IgD-negative memory B cell (primary cell): ENCODE data around the gene NRL. TPM values are rescaled to one million over a fixed set of nuclear protein-coding genes. Genes with fewer than 3 reads are reported as not detected.
"Not testable (repeated sequence)": the region's sequence is repeated elsewhere in the genome, so short reads cannot be mapped to it uniquely, and the experiment has no call there.

Experiments
- H3K27ac Mint-ChIP-seq, 3 donors: one replicate each; pipeline ENCODE4 v1.8.0; 2020 to 2022; ENCODE audit warnings: mild to moderate bottlenecking in 3 of 3, mixed read lengths in 3 of 3, moderate library complexity in 1 of 3
- H3K27me3 Mint-ChIP-seq: one replicate; pipeline ENCODE4 v1.8.0; 2021; ENCODE audit warnings: mixed read lengths
- H3K36me3 Mint-ChIP-seq: one replicate; pipeline ENCODE4 v1.8.0; 2020; ENCODE audit warnings: mild to moderate bottlenecking, mixed read lengths
- H3K4me1 Mint-ChIP-seq, 3 donors: one replicate each; pipeline ENCODE4 v1.8.0; 2020 to 2022; ENCODE audit warnings: mixed read lengths in 3 of 3, mild to moderate bottlenecking in 1 of 3
- H3K4me3 Mint-ChIP-seq, 4 donors: one replicate each; pipeline ENCODE4 v1.8.0; 2020 to 2022; ENCODE audit warnings: mild to moderate bottlenecking in 4 of 4, mixed read lengths in 4 of 4, moderate library complexity in 3 of 4
- H3K9me3 Mint-ChIP-seq, 3 donors: one replicate each; pipeline ENCODE4 v1.8.0; 2020 to 2021; ENCODE audit warnings: mixed read lengths in 3 of 3, mild to moderate bottlenecking in 1 of 3
- polyA plus RNA-seq: library from polyadenylated mRNA; unstranded; fragments of 300-500 nt; fragmentation: Illumina TruSeq; gene quantifications from one replicate; pipeline ENCODE4 v1.2.3, GENCODE V29; 2021

The NRL gene
- polyA plus RNA-seq, 1 donor from 2014 or later, result 2.6 TPM

DNA sequence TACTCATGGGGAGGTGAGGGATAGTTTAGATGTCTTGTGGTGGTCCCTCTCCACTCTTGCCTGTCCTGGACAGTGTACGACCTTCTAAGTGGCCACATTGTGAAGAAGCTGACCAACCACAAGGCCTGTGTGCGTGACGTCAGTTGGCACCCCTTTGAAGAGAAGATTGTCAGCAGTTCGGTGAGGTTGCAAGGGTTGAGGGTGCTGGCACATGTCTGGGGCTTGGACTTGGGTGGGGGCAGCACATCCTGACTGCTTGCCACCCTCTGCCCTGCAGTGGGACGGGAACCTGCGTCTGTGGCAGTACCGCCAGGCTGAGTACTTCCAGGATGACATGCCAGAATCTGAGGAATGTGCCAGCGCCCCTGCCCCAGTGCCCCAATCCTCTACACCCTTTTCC lies 8.1 kb upstream of the NRL start:
- Mint-ChIP-seq H3K36me3 (peaks cover 4% of the 10 kb centered on the region), H3K27ac (peak overlapping the region; percentile 74 to 98 (median 81)), H3K27me3 (no peaks in the 10 kb centered on the region)

DNA sequence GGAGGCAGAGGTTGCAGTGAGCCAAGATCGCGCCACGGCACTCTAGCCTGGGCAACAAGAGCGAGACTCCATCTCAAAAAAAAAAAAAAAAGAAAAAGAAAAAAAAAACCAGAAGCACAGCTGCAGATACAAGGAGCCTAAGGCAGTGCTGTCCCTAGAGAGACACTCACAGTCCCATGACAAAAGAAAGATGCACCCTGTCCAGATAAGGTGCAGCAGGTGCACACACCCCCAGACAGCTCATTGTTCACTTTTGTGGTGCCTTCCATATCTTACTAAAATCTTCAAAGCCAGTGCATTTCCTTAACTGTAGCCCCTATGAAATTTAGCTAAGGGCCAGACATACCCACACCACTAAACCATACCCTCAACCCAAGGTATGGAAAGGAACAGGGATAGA lies 7.7 kb upstream of the NRL start:
- Mint-ChIP-seq H3K27ac (peak overlapping the region; percentile 74 to 82 (median 81)), H3K4me1 (peaks cover 16 to 35% (median 33%) of the 10 kb centered on the region in 3 donors), H3K9me3 (no peaks in the 10 kb centered on the region), H3K4me3 (peak overlapping the region; percentile 34 to 88 (median 64)), H3K36me3 (peaks cover 4% of the 10 kb centered on the region), H3K27me3 (no peaks in the 10 kb centered on the region)

More for the DNA sequence above, 8.1 kb upstream of the NRL start:
- H3K4me1 Mint-ChIP-seq, result peaks cover 18 to 39% (median 38%) of the 10 kb centered on the region in 3 donors
- peak overlapping the region in 3 of 4 donors; percentile 34 to 88 (median 73) for H3K4me3 Mint-ChIP-seq
- no peaks in the 10 kb centered on the region for H3K9me3 Mint-ChIP-seq

GRCh38 chr14:24121210-24121609 lies 6.5 kb upstream of the NRL start:
- Mint-ChIP-seq H3K4me1 (peaks cover 23 to 40% (median 40%) of the 10 kb centered on the region in 3 donors), H3K27me3 (no peaks in the 10 kb centered on the region), H3K36me3 (peaks cover 4% of the 10 kb centered on the region), H3K27ac (peak overlapping the region in 1 of 3 donors; percentile 74), H3K4me3 (peak overlapping the region in 1 of 4 donors; percentile 44), H3K9me3 (no peaks in the 10 kb centered on the region)

- Mint-ChIP-seq H3K27me3 (no peaks in the 10 kb centered on the region), H3K27ac (peak overlapping the region in 1 of 3 donors; percentile 23), H3K36me3 (peaks cover 2% of the 10 kb centered on the region), H3K9me3 (no peaks in the 10 kb centered on the region), H3K4me1 (peaks cover 30 to 46% (median 43%) of the 10 kb centered on the region in 3 donors), H3K4me3 (peak overlapping the region in 1 of 4 donors; percentile 73)
Observed at GRCh38 chr14:24119691-24120090, 4.9 kb upstream of the NRL start.

DNA sequence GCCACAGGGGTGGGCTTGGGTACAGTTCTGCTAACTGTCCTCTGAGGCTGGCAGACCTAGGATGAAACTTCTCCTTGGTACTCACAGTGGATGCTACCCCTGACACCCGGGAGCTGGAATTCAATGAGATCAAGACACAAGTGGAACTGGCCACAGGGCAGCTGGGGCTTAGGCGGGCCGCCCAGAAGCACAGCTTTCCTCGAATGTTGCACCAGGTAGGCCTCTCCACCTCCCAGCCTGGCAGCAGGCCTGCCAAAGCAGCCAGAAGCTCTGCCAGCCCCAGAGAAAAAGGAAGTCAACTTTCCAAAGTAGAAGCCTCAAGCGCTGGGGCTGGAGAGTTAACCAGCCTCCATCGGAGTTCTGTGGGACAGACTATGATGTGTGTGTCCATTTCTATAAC lies 2.4 kb upstream of the NRL start:
- H3K4me3 Mint-ChIP-seq, result peak overlapping the region in 1 of 4 donors; percentile 41
- peaks cover 2% of the 10 kb centered on the region for H3K36me3 Mint-ChIP-seq
- H3K4me1 Mint-ChIP-seq, result peaks cover 17 to 24% (median 23%) of the 10 kb centered on the region in 3 donors
- H3K9me3 Mint-ChIP-seq, result no peaks in the 10 kb centered on the region
- no peak overlapping the region for H3K27ac Mint-ChIP-seq
- no peaks in the 10 kb centered on the region for H3K27me3 Mint-ChIP-seq

DNA sequence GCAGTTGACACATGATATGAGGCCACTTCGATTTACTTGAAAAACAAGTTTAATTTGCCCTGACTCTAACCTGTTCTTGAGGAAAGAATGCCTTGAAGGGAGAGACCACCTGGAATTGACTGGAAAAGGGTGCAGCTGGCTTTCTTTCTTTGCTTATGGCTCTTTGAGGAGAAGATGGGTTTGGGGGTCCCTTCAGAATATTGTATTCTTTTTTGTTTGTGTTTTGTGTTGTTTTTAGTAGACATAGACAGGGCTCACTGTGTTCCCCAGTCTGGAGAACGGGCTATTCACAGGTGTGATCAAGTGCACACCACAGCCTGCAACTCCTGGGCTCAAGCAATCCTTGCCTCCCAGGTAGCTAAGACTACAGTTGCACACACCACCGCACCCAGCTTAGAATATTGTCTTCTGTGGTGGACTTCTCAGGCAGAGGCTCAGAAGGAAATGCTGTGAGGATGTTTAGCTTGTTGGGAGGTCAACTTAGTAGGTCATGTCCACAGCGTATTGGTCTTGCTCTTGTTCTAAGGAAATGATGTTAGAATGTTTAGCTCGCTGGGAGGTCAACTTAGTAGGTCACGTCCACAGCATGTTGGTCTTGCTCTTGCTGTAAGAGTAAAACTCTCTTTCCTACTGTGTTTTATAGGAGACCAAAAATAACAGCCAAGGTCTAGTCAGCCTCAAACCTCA lies 1.5 kb upstream of the NRL start:
- Mint-ChIP-seq H3K27ac (peak overlapping the region; percentile 13 to 98 (median 87)), H3K36me3 (peaks cover 2% of the 10 kb centered on the region), H3K27me3 (no peaks in the 10 kb centered on the region), H3K4me3 (peak overlapping the region; percentile 95 to 100 (median 98)), H3K4me1 (peaks cover 17 to 21% (median 20%) of the 10 kb centered on the region in 3 donors), H3K9me3 (no peaks in the 10 kb centered on the region)

- Mint-ChIP-seq H3K9me3 (no peaks in the 10 kb centered on the region), H3K36me3 (peaks cover 2% of the 10 kb centered on the region), H3K4me1 (peaks cover 17 to 21% (median 20%) of the 10 kb centered on the region in 3 donors), H3K27ac (peak overlapping the region; percentile 98 to 100 (median 100)), H3K27me3 (no peaks in the 10 kb centered on the region), H3K4me3 (peak overlapping the region; percentile 95 to 100 (median 98))
Observed at GRCh38 chr14:24115422-24116127, 826 bp upstream of the NRL start.

GRCh38 chr14:24113801-24114531 lies 783 bp downstream of the NRL start:
- peak overlapping the region; percentile 95 to 100 (median 98) for H3K4me3 Mint-ChIP-seq
- H3K4me1 Mint-ChIP-seq, result peaks cover 18 to 23% (median 22%) of the 10 kb centered on the region in 3 donors
- H3K9me3 Mint-ChIP-seq, result no peaks in the 10 kb centered on the region
- peak overlapping the region; percentile 98 to 100 (median 100) for H3K27ac Mint-ChIP-seq
- H3K36me3 Mint-ChIP-seq, result peaks cover 2% of the 10 kb centered on the region
- H3K27me3 Mint-ChIP-seq, result no peaks in the 10 kb centered on the region

GRCh38 chr14:24113379-24113800 lies 1.4 kb downstream of the NRL start:
- Mint-ChIP-seq H3K9me3 (no peaks in the 10 kb centered on the region), H3K4me1 (peaks cover 22 to 25% (median 23%) of the 10 kb centered on the region in 3 donors), H3K27me3 (no peaks in the 10 kb centered on the region), H3K27ac (peak overlapping the region; percentile 98 to 100 (median 100)), H3K36me3 (no peaks in the 10 kb centered on the region), H3K4me3 (peak overlapping the region; percentile 95 to 100 (median 98))

- peak overlapping the region in 1 of 4 donors; percentile 57 for H3K4me3 Mint-ChIP-seq
- H3K27me3 Mint-ChIP-seq, result no peaks in the 10 kb centered on the region
- no peaks in the 10 kb centered on the region for H3K9me3 Mint-ChIP-seq
- H3K36me3 Mint-ChIP-seq, result no peaks in the 10 kb centered on the region
- peak overlapping the region in 1 of 3 donors; percentile 15 for H3K27ac Mint-ChIP-seq
- H3K4me1 Mint-ChIP-seq, result peaks cover 10 to 18% (median 12%) of the 10 kb centered on the region in 3 donors
Observed at GRCh38 chr14:24110523-24110922, 4.2 kb downstream of the NRL start.

DNA sequence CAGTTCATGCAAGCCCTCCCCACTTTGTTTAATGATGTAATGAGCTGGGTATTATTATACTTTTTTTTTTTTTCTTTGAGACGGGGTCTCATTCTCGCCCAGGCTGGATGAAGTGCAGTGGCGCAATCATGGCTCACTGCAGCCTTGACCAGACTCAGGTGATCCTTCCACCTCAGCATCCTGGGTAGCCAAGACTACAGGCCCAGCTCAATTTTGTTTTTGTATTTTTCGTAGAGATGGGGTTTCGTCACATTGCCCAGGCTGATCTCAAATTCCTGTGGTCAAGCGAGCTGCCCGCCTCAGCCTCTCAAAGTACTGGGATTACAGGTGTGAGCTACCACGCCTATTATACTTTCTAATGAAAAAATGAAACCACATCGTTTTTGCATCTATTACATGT lies 4.7 kb downstream of the NRL start:
- no peaks in the 10 kb centered on the region for H3K27me3 Mint-ChIP-seq
- H3K36me3 Mint-ChIP-seq, result no peaks in the 10 kb centered on the region
- peaks cover 7 to 14% (median 7%) of the 10 kb centered on the region in 3 donors for H3K4me1 Mint-ChIP-seq
- no peak overlapping the region for H3K4me3 Mint-ChIP-seq
- H3K9me3 Mint-ChIP-seq, result no peaks in the 10 kb centered on the region
- peak overlapping the region in 1 of 3 donors; percentile 15 for H3K27ac Mint-ChIP-seq

GRCh38 chr14:24108336-24108874 lies 6.3 kb downstream of the NRL start:
- Mint-ChIP-seq H3K27ac (peak overlapping the region in 2 of 3 donors; percentile 27 to 93), H3K36me3 (peaks cover 3% of the 10 kb centered on the region), H3K27me3 (no peaks in the 10 kb centered on the region), H3K4me3 (peak overlapping the region in 1 of 4 donors; percentile 55), H3K4me1 (peaks cover 6 to 11% (median 7%) of the 10 kb centered on the region in 3 donors), H3K9me3 (no peaks in the 10 kb centered on the region)

DNA sequence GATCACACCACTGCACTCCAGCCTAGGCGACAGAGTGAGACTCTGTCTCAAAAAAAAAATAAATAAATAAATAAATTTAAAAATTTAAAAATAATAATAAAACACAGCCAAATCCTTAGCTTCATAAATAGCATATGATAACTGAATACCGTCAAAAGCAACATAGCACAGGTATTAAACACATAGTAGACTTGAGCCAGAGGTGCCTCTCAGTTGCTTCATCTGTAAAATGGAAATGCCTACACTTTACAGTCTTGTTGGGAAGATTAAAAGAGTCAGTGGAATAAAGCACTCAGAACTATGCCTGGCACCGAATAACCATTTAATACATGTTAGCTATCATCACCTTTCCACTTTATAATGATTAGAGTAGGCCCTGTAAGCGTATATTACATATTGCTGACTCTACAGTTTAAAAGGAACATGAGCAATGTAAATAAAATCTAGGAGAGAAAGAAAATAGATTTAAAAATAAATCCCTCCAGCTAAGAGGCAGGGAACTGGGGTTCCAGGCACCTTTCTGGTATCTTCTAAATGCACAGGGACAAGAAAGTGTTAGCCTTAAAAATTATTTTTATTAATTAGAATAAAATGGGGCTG lies 8.0 kb downstream of the NRL start:
- H3K27ac Mint-ChIP-seq, result no peak overlapping the region
- H3K9me3 Mint-ChIP-seq, result no peaks in the 10 kb centered on the region
- peaks cover 3% of the 10 kb centered on the region for H3K36me3 Mint-ChIP-seq
- H3K4me1 Mint-ChIP-seq, result peaks cover 6 to 11% (median 7%) of the 10 kb centered on the region in 3 donors
- no peaks in the 10 kb centered on the region for H3K27me3 Mint-ChIP-seq
- no peak overlapping the region for H3K4me3 Mint-ChIP-seq

DNA sequence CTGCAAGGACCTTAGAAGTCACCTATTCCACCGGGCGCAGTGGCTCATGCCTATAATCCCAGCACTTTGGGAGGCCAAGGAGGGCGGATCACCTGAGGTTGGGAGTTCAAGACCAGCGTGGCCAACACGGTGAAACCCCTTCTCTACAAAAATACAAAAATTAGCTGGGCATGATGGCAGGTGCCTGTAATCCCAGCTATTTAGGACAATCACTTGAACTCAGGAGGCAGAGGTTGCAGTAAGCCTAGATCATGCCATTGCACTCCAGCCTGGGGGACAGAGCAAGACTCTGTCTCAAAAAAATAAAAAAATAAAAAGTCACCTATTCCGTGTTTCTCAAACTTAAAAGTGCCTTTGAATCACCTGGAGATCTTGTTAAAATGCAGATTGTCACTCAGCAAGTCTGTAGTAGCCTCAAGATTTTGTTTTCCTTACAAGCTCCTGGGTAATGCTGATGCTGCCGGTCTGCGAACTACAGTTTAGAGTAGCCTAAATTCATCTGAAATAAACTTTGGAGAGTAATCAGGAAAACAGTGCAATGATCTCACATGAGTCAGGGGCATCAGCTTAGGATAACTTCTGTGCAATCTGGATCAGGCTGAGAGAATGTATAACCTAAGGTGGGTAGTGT lies 9.0 kb downstream of the NRL start:
- peak overlapping the region in 1 of 4 donors; percentile 45 for H3K4me3 Mint-ChIP-seq
- not testable (repeated sequence) for H3K27ac Mint-ChIP-seq, H3K27me3 Mint-ChIP-seq, H3K9me3 Mint-ChIP-seq, H3K36me3 Mint-ChIP-seq
- H3K4me1 Mint-ChIP-seq, result peaks cover 6 to 11% (median 7%) of the 10 kb centered on the region in 3 donors
